Smooth muscle cell (in vitro differentiated cells): ENCODE data around the gene WFDC2. TPM values are rescaled to one million over a fixed set of nuclear protein-coding genes. Genes with fewer than 3 reads are reported as not detected.

Source experiments
- DNase-seq: peaks from one replicate; lab custom pipeline; 2025; ENCODE audit not compliant: unreplicated experiment; lab: John Stamatoyannopoulos, UW
- H2AFZ ChIP-seq: fragments of 200-600 bp; sonication (generic); 2 replicates; pipeline ENCODE4 v1.6.0; 2016; ENCODE audit warnings: antibody characterized with exemption, low read depth, mild to moderate bottlenecking
- H3F3A ChIP-seq: fragments of 200-600 bp; sonication (generic); 2 replicates; pipeline ENCODE4 v1.6.0; 2017; ENCODE audit warnings: antibody characterized with exemption, low read depth
- H3K27ac ChIP-seq: fragments of 200-600 bp; sonication (generic); 2 replicates; pipeline ENCODE4 v1.5.1; 2016; ENCODE audit warnings: low read depth, mild to moderate bottlenecking
- H3K27me3 ChIP-seq: fragments of 200-600 bp; sonication (generic); 2 replicates; pipeline ENCODE4 v1.6.1; 2016; ENCODE audit warnings: low read depth, mild to moderate bottlenecking
- H3K36me3 ChIP-seq: fragments of 200-600 bp; sonication (generic); 2 replicates; pipeline ENCODE4 v1.5.1; 2016; ENCODE audit warnings: low read depth
- H3K4me1 ChIP-seq: fragments of 200-600 bp; sonication (generic); 2 replicates; pipeline ENCODE4 v1.5.1; 2016; ENCODE audit warnings: low read depth
- H3K4me2 ChIP-seq: fragments of 200-600 bp; sonication (generic); 2 replicates; pipeline ENCODE4 v1.6.0; 2016; ENCODE audit warnings: mild to moderate bottlenecking
- H3K4me3 ChIP-seq: fragments of 200-600 bp; sonication (generic); 2 replicates; pipeline ENCODE4 v1.5.1; 2016; ENCODE audit warnings: mild to moderate bottlenecking
- H3K79me2 ChIP-seq: fragments of 200-600 bp; sonication (generic); 2 replicates; pipeline ENCODE4 v1.6.0; 2016; ENCODE audit warnings: low read depth, mild to moderate bottlenecking
- H3K9ac ChIP-seq: fragments of 200-600 bp; sonication (generic); 2 replicates; pipeline ENCODE4 v1.6.0; 2016; ENCODE audit warnings: low read depth
- H3K9me3 ChIP-seq: fragments of 200-600 bp; sonication (generic); replicated peaks from 2 replicates; pipeline ENCODE4 v1.5.1; 2016; ENCODE audit warnings: low read depth
- H4K20me1 ChIP-seq: fragments of 200-600 bp; sonication (generic); 2 replicates; pipeline ENCODE4 v1.6.0; 2016; ENCODE audit warnings: low read depth
- CTCF ChIP-seq: fragments of 200-600 bp; sonication (generic); IDR thresholded peaks from 2 replicates; pipeline ENCODE4 v1.5.1; 2017; ENCODE audit warnings: borderline replicate concordance, mild to moderate bottlenecking, antibody characterized with exemption; ENCODE audit not compliant: insufficient read depth, poor library complexity, severe bottlenecking
- WGBS: methylation state at CpG from one replicate; pipeline ENCODE4 v1.1.7; 2016; ENCODE audit warnings: low lambda C conversion rate; 5-methylcytosine and 5-hydroxymethylcytosine counted together
- polyA plus RNA-seq: library from polyadenylated mRNA; unstranded; fragments of >200 nt; fragmentation: Nextera tagmentation; extraction: Ambion mirVana; gene quantifications from 2 replicates; pipeline ENCODE4 v1.2.1, GENCODE V29; 2016
- total RNA-seq: library from RNA; depleted of rRNA; stranded (reverse); fragments of >200 nt; gene quantifications from 2 replicates; pipeline ENCODE4 v1.2.3, GENCODE V29; 2014

Gene WFDC2
- total and polyA plus RNA-seq, 2 experiments from 2014 or later: 3.0 to 9.5 TPM

- Histone ChIP-seq H2AFZ (no peak overlapping the region), H3K27ac (no peak overlapping the region), H3K4me2 (no peak overlapping the region), H3K4me3 (no peak overlapping the region), H3F3A (no peaks in the 10 kb centered on the region), H3K27me3 (no peaks in the 10 kb centered on the region), H3K4me1 (peaks cover 6% of the 10 kb centered on the region), H3K9ac (no peak overlapping the region), H3K79me2 (no peaks in the 10 kb centered on the region), H3K36me3 (no peaks in the 10 kb centered on the region), H3K9me3 (no peaks in the 10 kb centered on the region), H4K20me1 (no peaks in the 10 kb centered on the region)
- peak; percentile 14 for TF ChIP-seq CTCF
- WGBS: 35% methylated on average over 19 of the region's 20 CpGs
- no peak for DNase-seq
These were observed 17.7 kb downstream of the WFDC2 start for GRCh38 chr20:45487231-45487635.

GRCh38 chr20:45489083-45489531, 19.6 kb downstream of the WFDC2 start:
- no peak for TF ChIP-seq CTCF
- Histone ChIP-seq H3K4me3 (no peak overlapping the region), H4K20me1 (no peaks in the 10 kb centered on the region), H3K4me2 (no peak overlapping the region), H3K79me2 (no peaks in the 10 kb centered on the region), H3K27ac (no peak overlapping the region), H3K9me3 (no peaks in the 10 kb centered on the region), H3F3A (no peaks in the 10 kb centered on the region), H3K9ac (no peak overlapping the region), H3K36me3 (no peaks in the 10 kb centered on the region), H3K27me3 (no peaks in the 10 kb centered on the region), H3K4me1 (peaks cover 6% of the 10 kb centered on the region), H2AFZ (no peak overlapping the region)
- no peak for DNase-seq
- 73% methylated on average over 1 of the region's 1 CpG for WGBS

- 92% methylated on average over 1 of the region's 1 CpG for WGBS
- TF ChIP-seq CTCF: no peak
- Histone ChIP-seq H3K4me2 (no peak overlapping the region), H3K27ac (no peak overlapping the region), H3K36me3 (no peaks in the 10 kb centered on the region), H3F3A (no peaks in the 10 kb centered on the region), H3K9me3 (no peaks in the 10 kb centered on the region), H3K9ac (no peak overlapping the region), H2AFZ (no peak overlapping the region), H3K27me3 (peaks cover 5% of the 10 kb centered on the region), H3K4me3 (no peak overlapping the region), H4K20me1 (no peaks in the 10 kb centered on the region), H3K4me1 (no peaks in the 10 kb centered on the region), H3K79me2 (no peaks in the 10 kb centered on the region)
- DNase-seq: no peak
These were observed 26.0 kb downstream of the WFDC2 start for GRCh38 chr20:45495501-45495941.

GRCh38 chr20:45496166-45496565, 26.6 kb downstream of the WFDC2 start:
- H3K9ac ChIP-seq: no peak overlapping the region
- H3K4me1 ChIP-seq: no peaks in the 10 kb centered on the region
- no peak overlapping the region for H3K27ac ChIP-seq
- no peak overlapping the region for H3K4me2 ChIP-seq
- 88% methylated on average over 3 of the region's 3 CpGs for WGBS
- no peak overlapping the region for H2AFZ ChIP-seq
- no peaks in the 10 kb centered on the region for H3K9me3 ChIP-seq
- H3K79me2 ChIP-seq: no peaks in the 10 kb centered on the region
- no peaks in the 10 kb centered on the region for H4K20me1 ChIP-seq
- no peaks in the 10 kb centered on the region for H3K36me3 ChIP-seq
- DNase-seq: no peak
- H3F3A ChIP-seq: no peaks in the 10 kb centered on the region
- TF ChIP-seq CTCF: no peak
- peaks cover 5% of the 10 kb centered on the region for H3K27me3 ChIP-seq
- H3K4me3 ChIP-seq: no peak overlapping the region
